PC-9 (cell line): ENCODE data around the gene KCNK15. TPM values are rescaled to one million over a fixed set of nuclear protein-coding genes. Genes with fewer than 3 reads are reported as not detected.

ENCODE experiments used
- BruUV-seq: library from RNA; stranded (reverse); fragments of 400-500 nt; replicated peaks from 2 replicates; lab custom pipeline; 2021; lab: Mats Ljungman, UMichigan
- CTCF ChIA-PET: fragments of 300-600 bp; sonication (Branson Sonifier 250); formaldehyde crosslinking; loops from one replicate; lab custom pipeline; 2022; ENCODE audit warnings: antibody characterized with exemption; lab: Charles Lee
- POLR2A ChIA-PET: fragments of 300-600 bp; sonication (Branson Sonifier 250); formaldehyde crosslinking; loops from one replicate; lab custom pipeline; 2022; ENCODE audit warnings: antibody characterized with exemption; ENCODE audit not compliant: unreplicated experiment; lab: Charles Lee
- DNase-seq, 2 experiments: peaks; one replicate each; pipeline versions ENCODE4 v3.0.0 to v3.0.0-alpha.2; 2015 to 2022; ENCODE audit warnings: mixed read lengths in 1 of 2
- H2AFZ ChIP-seq: fragments of 200-600 bp; sonication (generic); 2 replicates; pipeline ENCODE4 v1.8.1; 2017; ENCODE audit warnings: antibody characterized with exemption
- H3F3A ChIP-seq: fragments of 200-600 bp; sonication (generic); 2 replicates; pipeline ENCODE4 v1.8.1; 2017; ENCODE audit warnings: antibody characterized with exemption, mild to moderate bottlenecking, low read depth; ENCODE audit not compliant: insufficient read depth
- H3K27ac ChIP-seq: fragments of 200-600 bp; sonication (generic); 2 replicates; pipeline ENCODE4 v1.6.1; 2016; ENCODE audit warnings: mixed run types
- H3K27me3 ChIP-seq: fragments of 200-600 bp; sonication (generic); 2 replicates; pipeline ENCODE4 v1.6.1; 2016; ENCODE audit warnings: low read depth, mixed run types; ENCODE audit not compliant: insufficient read depth
- H3K36me3 ChIP-seq: fragments of 200-600 bp; sonication (generic); 2 replicates; pipeline ENCODE4 v1.6.1; 2016; ENCODE audit warnings: low read depth, mixed run types
- H3K4me1 ChIP-seq: fragments of 200-600 bp; sonication (generic); replicated peaks from 2 replicates; pipeline ENCODE4 v1.6.1; 2016; ENCODE audit warnings: mixed run types; ENCODE audit not compliant: insufficient read depth
- H3K4me2 ChIP-seq: fragments of 200-600 bp; sonication (generic); 2 replicates; pipeline ENCODE4 v1.6.1; 2017; ENCODE audit warnings: mixed run types
- H3K4me3 ChIP-seq: fragments of 200-600 bp; sonication (generic); 2 replicates; pipeline ENCODE4 v1.6.1; 2016; ENCODE audit warnings: mixed run types
- H3K79me2 ChIP-seq: fragments of 200-600 bp; sonication (generic); 2 replicates; pipeline ENCODE4 v1.6.1; 2017; ENCODE audit warnings: low read depth, mixed run types
- H3K9me2 ChIP-seq: fragments of 200-600 bp; sonication (generic); 2 replicates; pipeline ENCODE4 v1.8.1; 2017; ENCODE audit warnings: mild to moderate bottlenecking; ENCODE audit not compliant: insufficient read depth
- H3K9me3 ChIP-seq: fragments of 200-600 bp; sonication (generic); 2 replicates; pipeline ENCODE4 v1.8.1; 2016; ENCODE audit warnings: low read depth; ENCODE audit not compliant: insufficient read depth
- H4K20me1 ChIP-seq: fragments of 200-600 bp; sonication (generic); 2 replicates; pipeline ENCODE4 v1.8.1; 2017; ENCODE audit not compliant: insufficient read depth
- CTCF ChIP-seq: fragments of 200-600 bp; sonication (generic); conservative IDR thresholded peaks from 2 replicates; pipeline ENCODE4 v1.6.1; 2017; ENCODE audit warnings: mixed run types, antibody characterized with exemption, mild to moderate bottlenecking, moderate library complexity
- EZH2 ChIP-seq: fragments of 200-600 bp; sonication (generic); IDR thresholded peaks from 2 replicates; pipeline ENCODE4 v1.8.0; 2017; ENCODE audit warnings: antibody characterized with exemption, low read depth
- intact Hi-C: fragments of 100-400 bp; cut with micrococcal nuclease; formaldehyde crosslinking; loops from one replicate; pipeline ENCODE4 v1.10.0; 2022; ENCODE audit not compliant: unreplicated experiment
- total RNA-seq: library from RNA; stranded (reverse); gene quantifications from 2 replicates; pipeline ENCODE4 v1.2.3, GENCODE V29; 2021

The KCNK15 gene
- total RNA-seq, 1 experiment from 2014 or later, result 0.26 TPM

- BruUV-seq, result no TSS peak
- Histone ChIP-seq H3K9me3 (no peaks in the 10 kb centered on the region), H3K4me2 (no peak overlapping the region), H3K27me3 (no peaks in the 10 kb centered on the region), H3K36me3 (no peaks in the 10 kb centered on the region), H4K20me1 (no peaks in the 10 kb centered on the region), H3F3A (no peaks in the 10 kb centered on the region), H3K27ac (no peak overlapping the region), H3K4me3 (no peak overlapping the region), H3K79me2 (no peaks in the 10 kb centered on the region), H3K4me1 (peaks cover 9% of the 10 kb centered on the region), H2AFZ (no peak overlapping the region), H3K9me2 (no peaks in the 10 kb centered on the region)
- TF ChIP-seq EZH2, result no peak
- TF ChIP-seq CTCF, result no peak
- intact Hi-C loops, result no loop called here
- no peak for DNase-seq
- CTCF ChIA-PET, result no interaction called here
- POLR2A ChIA-PET, result no interaction called here
These were observed 41.6 kb upstream of the KCNK15 start for GRCh38 chr20:44703956-44704488.

- TF ChIP-seq CTCF (no peak), EZH2 (no peak)
- DNase-seq, result no peak
- POLR2A ChIA-PET, result interaction anchor here (0.6 kb wide), 2 partner anchors 297 to 953 kb away, joined by 3 to 19 read pairs; no protein-coding TSS in a partner anchor
- no peak overlapping the region for H3K27ac ChIP-seq
- CTCF ChIA-PET, result no interaction called here
- H4K20me1 ChIP-seq, result no peaks in the 10 kb centered on the region
- no peak overlapping the region for H2AFZ ChIP-seq
- H3K36me3 ChIP-seq, result no peaks in the 10 kb centered on the region
- H3K9me3 ChIP-seq, result no peaks in the 10 kb centered on the region
- BruUV-seq, result no TSS peak
- no peaks in the 10 kb centered on the region for H3K9me2 ChIP-seq
- no peaks in the 10 kb centered on the region for H3F3A ChIP-seq
- no peak overlapping the region for H3K4me3 ChIP-seq
- H3K4me2 ChIP-seq, result no peak overlapping the region
- H3K27me3 ChIP-seq, result no peaks in the 10 kb centered on the region
- intact Hi-C loops, result no loop called here
- no peaks in the 10 kb centered on the region for H3K79me2 ChIP-seq
- H3K4me1 ChIP-seq, result peaks cover 9% of the 10 kb centered on the region
These were observed 41.1 kb upstream of the KCNK15 start for GRCh38 chr20:44704551-44704971.

GRCh38 chr20:44705364-44706094 lies 40.1 kb upstream of the KCNK15 start:
- H3K4me3 ChIP-seq, result no peak overlapping the region
- H3K4me1 ChIP-seq, result peaks cover 9% of the 10 kb centered on the region
- POLR2A ChIA-PET, result interaction anchor here (0.6 kb wide), 2 partner anchors 298 to 954 kb away, joined by 3 to 19 read pairs; no protein-coding TSS in a partner anchor
- H3K27ac ChIP-seq, result no peak overlapping the region
- H3K4me2 ChIP-seq, result no peak overlapping the region
- TF ChIP-seq EZH2 (no peak), CTCF (no peak)
- no peaks in the 10 kb centered on the region for H3K36me3 ChIP-seq
- H3K9me2 ChIP-seq, result no peaks in the 10 kb centered on the region
- H3K27me3 ChIP-seq, result no peaks in the 10 kb centered on the region
- CTCF ChIA-PET, result no interaction called here
- no peak overlapping the region for H2AFZ ChIP-seq
- H3F3A ChIP-seq, result no peaks in the 10 kb centered on the region
- H4K20me1 ChIP-seq, result no peaks in the 10 kb centered on the region
- BruUV-seq, result no TSS peak
- intact Hi-C loops, result no loop called here
- H3K79me2 ChIP-seq, result no peaks in the 10 kb centered on the region
- no peaks in the 10 kb centered on the region for H3K9me3 ChIP-seq
- no peak for DNase-seq
